ENCODE results near the gene KRT85.
A peak's percentile ranks its signal among the peaks of the same experiment; 100 is the strongest.

KRT85 gene

GRCh38 chr12:52387859-52388258 is 20.6 kb upstream of the KRT85 start:
- no peak for DNase-seq (ENCODE audit: low read depth in 2 of 2)
- H3K4me3 ChIP-seq (replicated peaks in 1 of 2; ENCODE audit: low read depth in 2 of 2, low read length in 2 of 2): no peak overlapping the region
- TF ChIP-seq, protein P1, sequence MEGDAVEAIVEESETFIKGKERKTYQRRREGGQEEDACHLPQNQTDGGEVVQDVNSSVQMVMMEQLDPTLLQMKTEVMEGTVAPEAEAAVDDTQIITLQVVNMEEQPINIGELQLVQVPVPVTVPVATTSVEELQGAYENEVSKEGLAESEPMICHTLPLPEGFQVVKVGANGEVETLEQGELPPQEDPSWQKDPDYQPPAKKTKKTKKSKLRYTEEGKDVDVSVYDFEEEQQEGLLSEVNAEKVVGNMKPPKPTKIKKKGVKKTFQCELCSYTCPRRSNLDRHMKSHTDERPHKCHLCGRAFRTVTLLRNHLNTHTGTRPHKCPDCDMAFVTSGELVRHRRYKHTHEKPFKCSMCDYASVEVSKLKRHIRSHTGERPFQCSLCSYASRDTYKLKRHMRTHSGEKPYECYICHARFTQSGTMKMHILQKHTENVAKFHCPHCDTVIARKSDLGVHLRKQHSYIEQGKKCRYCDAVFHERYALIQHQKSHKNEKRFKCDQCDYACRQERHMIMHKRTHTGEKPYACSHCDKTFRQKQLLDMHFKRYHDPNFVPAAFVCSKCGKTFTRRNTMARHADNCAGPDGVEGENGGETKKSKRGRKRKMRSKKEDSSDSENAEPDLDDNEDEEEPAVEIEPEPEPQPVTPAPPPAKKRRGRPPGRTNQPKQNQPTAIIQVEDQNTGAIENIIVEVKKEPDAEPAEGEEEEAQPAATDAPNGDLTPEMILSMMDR (IDR thresholded peaks at IDR 0.05; ENCODE audit: low read depth, low read length): no peak

GRCh38 chr12:52385226-52385702 is 18.0 kb upstream of the KRT85 start, which contains the start of gene KRT84:
Gene KRT84, minus strand, starts transcription at chr12:52385652. Its CDS starts 67 bp downstream, at chr12:52385585.
- H3K4me3 ChIP-seq (replicated peaks in 1 of 2; ENCODE audit: low read depth in 2 of 2, low read length in 2 of 2): no peak within 1 kb of the TSS
- TF ChIP-seq, protein P1 (IDR thresholded peaks at IDR 0.05; ENCODE audit: low read depth, low read length): no peak
- no peak for DNase-seq (ENCODE audit: low read depth in 2 of 2)

GRCh38 chr12:52383331-52383730 is 16.1 kb upstream of the KRT85 start:
- no peak for DNase-seq (ENCODE audit: low read depth in 2 of 2)
- no peak overlapping the region for H3K4me3 ChIP-seq (replicated peaks in 1 of 2; ENCODE audit: low read depth in 2 of 2, low read length in 2 of 2)
- TF ChIP-seq, protein P1 (IDR thresholded peaks at IDR 0.05; ENCODE audit: low read depth, low read length): no peak

GRCh38 chr12:52382854-52383253 is 15.6 kb upstream of the KRT85 start:
- no peak for DNase-seq (ENCODE audit: low read depth in 2 of 2)
- TF ChIP-seq, protein P1 (IDR thresholded peaks at IDR 0.05; ENCODE audit: low read depth, low read length): no peak
- no peak overlapping the region for H3K4me3 ChIP-seq (replicated peaks in 1 of 2; ENCODE audit: low read depth in 2 of 2, low read length in 2 of 2)

GRCh38 chr12:52381206-52381605 is 13.9 kb upstream of the KRT85 start:
- no peak for DNase-seq (ENCODE audit: low read depth in 2 of 2)
- H3K4me3 ChIP-seq (replicated peaks in 1 of 2; ENCODE audit: low read depth in 2 of 2, low read length in 2 of 2): no peak overlapping the region
- TF ChIP-seq, protein P1 (IDR thresholded peaks at IDR 0.05; ENCODE audit: low read depth, low read length): no peak

DNA sequence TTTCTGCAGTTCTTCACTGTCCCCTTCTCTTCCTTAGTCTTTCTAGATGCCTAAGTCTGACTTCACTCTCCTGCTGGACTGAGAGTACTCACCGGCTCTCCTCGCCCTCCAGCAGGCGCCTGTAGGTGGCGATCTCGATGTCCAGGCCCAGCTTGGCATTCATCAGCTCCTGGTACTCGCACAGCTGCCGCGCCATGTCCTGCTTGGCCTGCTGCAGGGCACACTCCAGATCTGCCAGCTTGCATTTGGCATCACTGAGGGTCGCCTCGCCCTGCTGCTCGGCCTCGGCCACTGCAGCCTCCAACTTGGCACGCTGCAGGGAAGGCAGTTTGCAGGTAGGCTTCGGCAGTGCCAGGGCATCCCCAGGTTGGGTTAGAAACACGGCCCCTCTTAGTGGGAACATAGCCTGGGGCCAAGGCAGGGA is 13.0 kb upstream of the KRT85 start:
- no peak overlapping the region for H3K4me3 ChIP-seq (replicated peaks in 1 of 2; ENCODE audit: low read depth in 2 of 2, low read length in 2 of 2)
- TF ChIP-seq, protein P1 (IDR thresholded peaks at IDR 0.05; ENCODE audit: low read depth, low read length): peak; percentile 72
- DNase-seq (ENCODE audit: low read depth in 2 of 2): peak; percentile 50 to 52

DNA sequence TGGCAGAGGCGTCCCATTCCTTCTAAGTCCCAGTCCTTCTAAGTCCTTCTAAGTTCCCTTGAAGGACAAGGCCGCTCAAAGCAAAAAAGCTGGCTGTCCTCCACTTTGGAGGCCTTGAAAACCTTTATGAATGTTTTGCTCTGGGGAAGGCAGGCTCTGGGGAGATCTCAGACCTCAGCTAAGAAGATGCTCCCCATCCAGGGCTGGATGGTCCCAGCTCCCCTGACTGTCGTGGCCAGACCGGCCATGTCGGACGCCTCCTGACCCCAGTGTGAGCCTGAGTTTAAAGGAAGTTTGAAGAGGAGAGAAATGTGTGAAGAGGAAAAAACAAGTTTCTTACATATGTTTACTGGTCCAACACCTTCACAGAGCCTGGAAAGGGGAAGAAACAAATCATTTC is 12.3 kb upstream of the KRT85 start:
- DNase-seq (ENCODE audit: low read depth in 2 of 2): no peak
- TF ChIP-seq, protein P1 (IDR thresholded peaks at IDR 0.05; ENCODE audit: low read depth, low read length): no peak
- H3K4me3 ChIP-seq (replicated peaks in 1 of 2; ENCODE audit: low read depth in 2 of 2, low read length in 2 of 2): no peak overlapping the region

Measured in cardiac fibroblast (primary cell).